GM21786 (cell line): ENCODE measurements around the gene SPC24.
"Not testable (repeated sequence)": the region's sequence is repeated elsewhere in the genome, so short reads cannot be mapped to it uniquely, and the experiment has no call there.

ENCODE experiments used
- ATAC-seq: cut with Tn5 transposase; IDR thresholded peaks from one replicate; pipeline ENCODE4 v1.9.1; 2021; ENCODE audit not compliant: unreplicated experiment

Gene SPC24

DNA sequence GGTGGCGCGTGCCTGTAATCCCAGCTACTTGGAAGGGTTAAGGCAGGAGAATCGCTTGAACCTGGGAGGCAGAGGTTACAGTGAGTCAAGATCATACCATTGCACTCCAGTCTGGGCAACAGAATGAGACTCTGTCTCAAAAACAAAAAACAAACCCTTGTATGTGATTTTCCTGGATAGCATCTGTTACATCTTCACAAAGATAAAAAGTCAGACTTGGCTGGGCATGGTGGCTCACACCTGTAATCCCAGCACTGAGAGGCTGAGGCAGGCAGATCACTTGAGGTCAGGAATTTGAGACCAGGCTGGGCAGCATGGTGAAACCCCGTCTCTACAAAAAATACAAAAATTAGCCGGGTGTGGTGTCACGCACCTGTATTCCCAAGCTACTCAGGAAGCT is 58.2 kb downstream of the SPC24 start:
- ATAC-seq, result not testable (repeated sequence)

DNA sequence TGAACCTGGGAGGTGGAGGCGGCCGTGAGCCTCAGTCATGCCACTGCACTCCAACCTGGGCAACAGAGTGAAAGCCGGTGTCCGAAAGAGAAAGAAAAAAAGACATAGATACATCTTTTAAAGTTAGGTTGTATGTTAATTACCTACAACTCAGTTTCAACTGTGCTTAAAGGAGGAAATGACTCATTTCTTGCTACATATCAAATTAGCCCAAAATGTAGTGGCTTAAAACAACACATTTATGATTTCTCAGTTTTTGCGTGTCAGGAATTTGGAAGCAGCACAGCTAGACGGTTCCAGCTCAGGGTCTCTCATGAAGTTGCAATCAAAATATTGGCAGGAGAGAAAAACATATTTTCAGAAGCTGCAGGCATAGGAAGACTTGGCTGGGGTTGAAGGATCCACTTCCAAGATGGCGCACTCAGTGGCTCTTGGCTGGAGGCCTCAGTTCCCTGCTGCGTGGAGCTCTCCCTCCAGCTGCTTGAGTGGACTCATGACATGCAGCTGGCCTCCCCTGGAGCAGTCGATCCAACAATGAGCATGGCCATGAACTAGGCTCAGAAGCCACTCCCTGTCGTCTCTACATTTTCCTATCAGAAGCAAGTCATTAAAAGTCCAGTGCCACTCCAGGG is 59.3 kb downstream of the SPC24 start:
- ATAC-seq, result peak; percentile 54
